ENCODE data around the gene ATP8A2. TPM values are rescaled to one million over a fixed set of nuclear protein-coding genes. Genes with fewer than 3 reads are reported as not detected.

Gene ATP8A2
- total RNA-seq, 1 experiment from 2014 or later: not detected

GRCh38 chr13:25738342-25739196 is 366.8 kb downstream of the ATP8A2 start:
- no peak for DNase-seq (ENCODE audit: low read depth, low spot score)
- no peaks in the 10 kb centered on the region for H3K4me1 ChIP-seq (ENCODE audit: control insufficient read depth, insufficient read depth, low read length)
- intact Hi-C loops (cut with micrococcal nuclease; ENCODE audit: unreplicated experiment) (no loop called here), in situ Hi-C loops (cut with HindIII; ENCODE audit: low pct_unique_long_range_greater_than_20kb, low sequenced_read_pairs) (no loop called here)
- H3K27me3 ChIP-seq (ENCODE audit: control insufficient read depth, insufficient read depth, low read length): no peaks in the 10 kb centered on the region
- H3K27ac ChIP-seq (ENCODE audit: low read length): no peak overlapping the region
- ATAC-seq: no peak
- TF ChIP-seq CTCF (IDR thresholded peaks at IDR 0.05) (no peak), POLR2AphosphoS5 (IDR thresholded peaks at IDR 0.05; ENCODE audit: low read depth, low read length) (no peak)
- no peaks in the 10 kb centered on the region for H3K9me3 ChIP-seq (ENCODE audit: control insufficient read depth, insufficient read depth, low read depth, low read length)
- CTCF ChIA-PET: no interaction called here
- H3K4me3 ChIP-seq (ENCODE audit: low read depth in 2 of 2, low read length in 2 of 2): no peak overlapping the region
- no TSS peak for BruUV-seq (replicated peaks)
- POLR2A ChIA-PET: no interaction called here
- no peaks in the 10 kb centered on the region for H3K36me3 ChIP-seq (ENCODE audit: control insufficient read depth, insufficient read depth, low read length)

- intact Hi-C loops (cut with micrococcal nuclease; ENCODE audit: unreplicated experiment): no loop called here
- in situ Hi-C loops (cut with HindIII; ENCODE audit: low pct_unique_long_range_greater_than_20kb, low sequenced_read_pairs): no loop called here
- no peaks in the 10 kb centered on the region for H3K4me1 ChIP-seq (ENCODE audit: control insufficient read depth, insufficient read depth, low read length)
- H3K27ac ChIP-seq (ENCODE audit: low read length): no peak overlapping the region
- ATAC-seq (no peak), DNase-seq (ENCODE audit: low read depth, low spot score) (no peak)
- no peaks in the 10 kb centered on the region for H3K36me3 ChIP-seq (ENCODE audit: control insufficient read depth, insufficient read depth, low read length)
- no TSS peak for BruUV-seq (replicated peaks)
- TF ChIP-seq POLR2AphosphoS5 (IDR thresholded peaks at IDR 0.05; ENCODE audit: low read depth, low read length) (no peak), SIN3A (IDR thresholded peaks at IDR 0.05; ENCODE audit: borderline replicate concordance, insufficient read depth, low read depth, low read length) (no peak), TCF7L2 (IDR thresholded peaks at IDR 0.05; ENCODE audit: low read depth, low read length) (no peak), REST (IDR thresholded peaks at IDR 0.05; ENCODE audit: insufficient read depth in 1 of 2, low read depth in 2 of 2, low read length in 1 of 2) (no peak), CTCF (IDR thresholded peaks at IDR 0.05) (no peak)
- CTCF ChIA-PET: no interaction called here
- POLR2A ChIA-PET: no interaction called here
- no peaks in the 10 kb centered on the region for H3K9me3 ChIP-seq (ENCODE audit: control insufficient read depth, insufficient read depth, low read depth, low read length)
- H3K27me3 ChIP-seq (ENCODE audit: control insufficient read depth, insufficient read depth, low read length): no peaks in the 10 kb centered on the region
- H3K4me3 ChIP-seq (ENCODE audit: low read depth in 2 of 2, low read length in 2 of 2): no peak overlapping the region
Measured at GRCh38 chr13:25739376-25739775, 367.6 kb downstream of the ATP8A2 start.

All from Panc1 (cell line).